A549 treated with ZK216348 at 1 μM for 4 hours (cell line): ENCODE results near the gene METTL23. TPM values are rescaled to one million over a fixed set of nuclear protein-coding genes. Genes with fewer than 3 reads are reported as not detected.

Experiments used
- total RNA-seq: library from RNA; stranded (reverse); fragments of 200-300 nt; extraction: Qiagen RNA extraction; gene quantifications from 5 replicates; pipeline ENCODE4 v1.2.3, GENCODE V29; 2022; ENCODE audit warnings: low read depth

Gene METTL23, protein sequence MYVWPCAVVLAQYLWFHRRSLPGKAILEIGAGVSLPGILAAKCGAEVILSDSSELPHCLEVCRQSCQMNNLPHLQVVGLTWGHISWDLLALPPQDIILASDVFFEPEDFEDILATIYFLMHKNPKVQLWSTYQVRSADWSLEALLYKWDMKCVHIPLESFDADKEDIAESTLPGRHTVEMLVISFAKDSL
- total RNA-seq: 55.9 to 69.1 TPM (median 60.4 TPM) in 5 replicates

DNA sequence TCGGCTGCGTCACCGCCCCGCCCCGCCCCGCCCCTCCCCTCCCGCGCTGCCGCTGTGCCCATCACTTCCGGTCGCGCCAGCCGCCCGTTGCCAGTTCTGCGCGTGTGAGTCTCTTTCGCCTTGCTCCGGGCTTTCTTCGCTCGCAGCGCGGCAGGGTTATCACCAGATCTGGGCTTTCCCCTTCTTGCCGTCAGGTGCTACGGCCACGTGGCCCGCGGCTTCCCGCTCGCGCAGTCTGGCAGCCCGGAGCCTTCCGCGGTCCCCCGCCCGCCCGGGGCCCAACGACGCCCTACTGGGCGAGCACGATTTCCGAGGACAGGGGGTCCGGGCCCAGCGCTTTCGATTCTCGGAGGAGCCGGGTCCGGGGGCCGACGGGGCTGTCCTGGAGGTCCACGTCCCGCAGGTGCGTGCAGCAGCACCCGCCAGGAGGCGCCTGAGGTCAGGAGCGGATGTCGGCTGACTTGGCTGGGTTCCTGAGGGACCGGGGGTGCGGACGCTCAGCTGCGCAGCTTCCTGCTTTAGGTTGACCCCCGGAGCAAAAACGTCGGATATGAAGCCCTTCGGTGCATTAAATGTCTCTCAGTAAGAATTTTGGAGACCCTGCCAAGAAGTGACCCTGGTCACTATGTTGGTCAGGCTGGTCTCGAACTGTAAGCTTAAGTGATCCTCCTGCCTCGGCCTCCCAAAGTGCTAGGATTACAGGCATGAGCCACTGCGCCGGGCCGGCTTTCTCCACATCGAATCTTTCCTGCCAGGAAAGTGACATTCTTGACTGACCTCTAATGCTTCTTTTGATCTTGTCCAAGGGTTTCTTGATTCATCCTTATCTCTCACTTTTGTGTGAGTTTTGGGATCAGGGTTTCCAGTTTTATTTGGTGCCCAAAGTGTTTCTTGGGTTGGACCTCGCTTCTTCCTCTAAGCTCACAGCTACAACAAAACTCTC, at the start of gene METTL23:
Gene METTL23, plus strand, starts transcription at position 64 of the 943 bp plus-strand sequence. CDS start 2,872 bp downstream, outside the sequence.

DNA sequence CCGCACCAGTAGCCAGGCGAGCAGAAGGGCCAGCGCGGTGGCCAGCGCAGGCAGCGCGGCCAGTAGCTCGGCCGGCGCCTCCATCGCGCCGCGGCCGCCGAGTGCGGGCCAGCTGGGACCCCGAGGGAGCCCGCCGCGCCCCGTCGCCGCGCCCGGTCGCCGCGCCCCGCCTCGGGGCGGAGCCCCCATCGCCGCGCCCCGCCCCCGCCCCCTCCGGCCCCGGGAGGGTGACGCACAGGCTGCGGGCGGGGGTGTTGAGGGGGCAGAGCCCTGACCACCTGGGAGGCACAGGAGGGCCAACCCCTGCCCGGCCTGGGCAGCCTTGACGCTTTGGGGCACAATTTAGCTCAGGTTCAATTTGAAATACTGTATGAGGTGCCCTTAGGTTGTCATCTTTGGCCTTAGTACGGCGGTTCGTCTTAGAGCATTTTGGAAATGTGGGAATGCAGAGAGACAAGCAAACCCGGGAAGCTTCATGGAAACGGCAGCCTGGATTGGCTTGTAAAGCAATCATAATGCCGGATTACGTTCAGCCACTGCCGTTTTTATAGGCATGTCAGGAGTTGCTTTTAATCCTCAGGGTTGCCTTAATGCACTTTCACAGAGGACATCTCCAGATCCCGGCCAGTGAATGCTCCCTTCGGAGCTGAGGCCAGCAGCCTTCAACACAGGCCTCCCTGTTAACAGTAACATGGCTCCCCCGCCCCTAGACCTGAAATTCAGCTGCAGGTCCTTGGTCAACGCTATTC, 15.6 kb upstream of the METTL23 start, which contains the start of gene MXRA7:
Gene MXRA7, minus strand, starts transcription at position 103 of the 749 bp plus-strand sequence. Its CDS starts 19 bp downstream, at position 84.

DNA sequence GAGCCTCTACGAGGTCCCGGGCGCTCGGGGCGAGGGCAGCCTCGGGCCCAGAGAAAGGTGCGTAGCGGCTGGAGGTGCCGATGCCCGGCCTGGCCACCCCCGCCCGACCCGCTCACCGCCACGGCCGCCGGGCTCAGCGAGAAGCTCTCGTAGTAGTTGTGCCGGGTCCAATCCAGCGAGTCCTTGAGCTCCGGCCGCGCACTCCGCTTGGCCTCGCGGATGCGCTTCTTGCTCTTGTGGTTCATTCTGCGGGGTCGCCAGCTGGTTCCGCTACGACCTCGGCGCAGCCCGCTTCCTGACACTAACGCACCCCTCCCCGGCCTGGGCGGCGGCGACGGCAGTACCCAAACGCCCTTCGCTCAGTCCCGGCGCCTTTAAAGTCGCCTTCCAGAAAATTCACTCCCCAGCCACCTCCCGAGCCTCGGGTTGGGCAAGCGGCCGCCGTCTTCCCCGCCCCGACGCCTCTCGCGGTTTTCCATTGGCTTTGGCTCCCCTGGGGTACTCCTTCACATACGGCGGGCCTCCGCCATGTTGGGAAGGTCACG, 336 bp upstream of the METTL23 start, which contains the start of gene JMJD6:
Gene JMJD6, minus strand, starts transcription at position 376 of the 545 bp plus-strand sequence. Its CDS starts 131 bp downstream, at position 245.

DNA sequence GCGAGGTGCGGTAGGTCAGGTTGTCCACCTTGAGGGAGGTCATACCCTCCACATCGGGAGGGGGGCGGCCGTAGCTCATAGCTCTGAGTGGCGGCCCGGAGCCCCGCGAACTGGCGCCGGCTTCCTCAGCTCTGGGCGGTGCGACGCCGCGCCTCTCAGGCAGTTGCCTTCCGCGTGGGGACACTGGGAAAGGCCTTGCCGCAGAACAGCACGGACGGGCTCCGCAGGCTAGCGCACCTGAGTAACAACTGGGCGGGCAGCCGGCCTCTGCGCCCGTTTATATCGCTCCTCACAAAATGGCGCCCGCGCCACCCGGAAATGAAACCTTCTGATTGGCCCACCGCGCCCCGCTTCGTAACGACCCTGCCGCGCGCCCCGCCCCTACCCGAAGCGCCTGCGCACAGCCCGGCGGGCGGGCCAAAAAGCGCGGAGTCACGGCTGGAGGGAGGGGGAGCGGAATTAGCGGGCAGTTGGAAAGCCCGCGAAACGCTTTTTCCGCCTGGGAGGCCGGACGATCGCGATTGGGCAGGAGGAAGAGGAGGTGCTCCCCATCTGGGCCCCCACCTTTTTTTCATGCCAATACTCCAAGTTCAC, 10.5 kb downstream of the METTL23 start, which contains the start of gene SRSF2:
Gene SRSF2, minus strand, starts transcription at position 250 of the 594 bp plus-strand sequence. Its CDS starts 171 bp downstream, at position 79.

DNA sequence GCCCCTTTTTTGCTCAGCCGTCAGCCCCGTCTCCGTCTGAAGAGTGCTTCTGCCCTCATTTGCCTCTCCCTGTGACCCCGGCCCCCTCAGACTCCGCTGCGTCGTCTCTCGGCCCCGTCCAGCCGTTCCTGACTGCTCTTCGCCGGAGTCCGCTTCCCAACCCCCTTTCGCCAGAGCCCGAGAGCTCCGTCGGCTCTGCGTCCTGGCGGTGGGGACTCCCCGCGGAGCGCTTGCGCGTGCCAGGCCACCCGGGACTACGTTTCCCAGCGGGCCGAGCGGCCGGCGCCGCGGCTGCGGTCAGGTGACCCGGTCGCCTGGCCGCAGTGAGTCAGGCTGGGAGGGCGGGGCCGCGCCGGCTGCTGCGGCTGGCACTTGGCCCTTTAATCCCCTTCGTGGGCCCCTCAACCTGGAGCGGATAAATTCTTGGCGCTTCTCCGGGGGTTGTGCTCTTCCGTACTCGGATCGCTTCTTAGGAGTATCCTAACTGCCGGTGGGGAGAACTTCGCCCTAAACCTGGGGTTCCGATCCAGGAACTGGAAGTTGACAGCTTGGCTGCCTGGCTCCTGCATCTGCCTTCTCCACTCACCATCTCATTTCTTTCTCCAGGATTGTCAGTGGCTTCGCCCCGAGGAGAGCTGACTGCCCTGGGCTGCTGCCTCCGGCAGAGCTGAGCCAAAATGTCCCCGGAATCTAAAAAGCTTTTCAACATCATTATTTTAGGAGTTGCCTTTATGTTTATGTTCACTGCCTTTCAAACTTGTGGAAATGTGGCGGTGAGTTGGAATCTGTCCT, 11.2 kb downstream of the METTL23 start, which contains the start of gene MFSD11:
Gene MFSD11, plus strand, starts transcription at position 444 of the 792 bp plus-strand sequence. Its CDS starts 234 bp downstream, at position 678.

Other genes starting within 250 kb of the METTL23 start
- 38.4 to 72.8 TPM (median 67.5 TPM) in 5 replicates for gene RHBDF2, start 225.4 kb upstream of the METTL23 start, total RNA-seq
- 0.81 to 1.4 TPM (median 1.1 TPM) in 5 replicates for gene CYGB, start 189.1 kb upstream of the METTL23 start, total RNA-seq
- not detected in 5 replicates for gene PRCD, start 186.8 kb upstream of the METTL23 start, total RNA-seq
- gene ST6GALNAC2, start 141.0 kb upstream of the METTL23 start, total RNA-seq: 0.21 to 0.98 TPM (median 0.60 TPM) in 5 replicates
- 0.27 to 0.60 TPM in 2 of 5 replicates, not detected in the others for gene ST6GALNAC1, start 83.1 kb upstream of the METTL23 start, total RNA-seq
- 55.2 to 98.1 TPM (median 62.8 TPM) in 5 replicates for gene MXRA7, start 15.9 kb upstream of the METTL23 start, total RNA-seq
- 77.4 to 84.0 TPM (median 81.2 TPM) in 5 replicates for gene JMJD6, start 233 bp upstream of the METTL23 start, total RNA-seq
- gene SRSF2, start 10.5 kb downstream of the METTL23 start, total RNA-seq: 368 to 476 TPM (median 454 TPM) in 5 replicates
- gene MFSD11, start 11.3 kb downstream of the METTL23 start, total RNA-seq: 19.9 to 21.8 TPM (median 21.0 TPM) in 5 replicates
- 13.1 to 25.1 TPM (median 22.7 TPM) in 5 replicates for gene MGAT5B, start 141.6 kb downstream of the METTL23 start, total RNA-seq